ENCODE measurements around the gene CRTAC1.
A peak's percentile ranks its signal among the peaks of the same experiment; 100 is the strongest.

Gene CRTAC1, protein sequence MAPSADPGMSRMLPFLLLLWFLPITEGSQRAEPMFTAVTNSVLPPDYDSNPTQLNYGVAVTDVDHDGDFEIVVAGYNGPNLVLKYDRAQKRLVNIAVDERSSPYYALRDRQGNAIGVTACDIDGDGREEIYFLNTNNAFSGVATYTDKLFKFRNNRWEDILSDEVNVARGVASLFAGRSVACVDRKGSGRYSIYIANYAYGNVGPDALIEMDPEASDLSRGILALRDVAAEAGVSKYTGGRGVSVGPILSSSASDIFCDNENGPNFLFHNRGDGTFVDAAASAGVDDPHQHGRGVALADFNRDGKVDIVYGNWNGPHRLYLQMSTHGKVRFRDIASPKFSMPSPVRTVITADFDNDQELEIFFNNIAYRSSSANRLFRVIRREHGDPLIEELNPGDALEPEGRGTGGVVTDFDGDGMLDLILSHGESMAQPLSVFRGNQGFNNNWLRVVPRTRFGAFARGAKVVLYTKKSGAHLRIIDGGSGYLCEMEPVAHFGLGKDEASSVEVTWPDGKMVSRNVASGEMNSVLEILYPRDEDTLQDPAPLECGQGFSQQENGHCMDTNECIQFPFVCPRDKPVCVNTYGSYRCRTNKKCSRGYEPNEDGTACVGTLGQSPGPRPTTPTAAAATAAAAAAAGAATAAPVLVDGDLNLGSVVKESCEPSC

DNA sequence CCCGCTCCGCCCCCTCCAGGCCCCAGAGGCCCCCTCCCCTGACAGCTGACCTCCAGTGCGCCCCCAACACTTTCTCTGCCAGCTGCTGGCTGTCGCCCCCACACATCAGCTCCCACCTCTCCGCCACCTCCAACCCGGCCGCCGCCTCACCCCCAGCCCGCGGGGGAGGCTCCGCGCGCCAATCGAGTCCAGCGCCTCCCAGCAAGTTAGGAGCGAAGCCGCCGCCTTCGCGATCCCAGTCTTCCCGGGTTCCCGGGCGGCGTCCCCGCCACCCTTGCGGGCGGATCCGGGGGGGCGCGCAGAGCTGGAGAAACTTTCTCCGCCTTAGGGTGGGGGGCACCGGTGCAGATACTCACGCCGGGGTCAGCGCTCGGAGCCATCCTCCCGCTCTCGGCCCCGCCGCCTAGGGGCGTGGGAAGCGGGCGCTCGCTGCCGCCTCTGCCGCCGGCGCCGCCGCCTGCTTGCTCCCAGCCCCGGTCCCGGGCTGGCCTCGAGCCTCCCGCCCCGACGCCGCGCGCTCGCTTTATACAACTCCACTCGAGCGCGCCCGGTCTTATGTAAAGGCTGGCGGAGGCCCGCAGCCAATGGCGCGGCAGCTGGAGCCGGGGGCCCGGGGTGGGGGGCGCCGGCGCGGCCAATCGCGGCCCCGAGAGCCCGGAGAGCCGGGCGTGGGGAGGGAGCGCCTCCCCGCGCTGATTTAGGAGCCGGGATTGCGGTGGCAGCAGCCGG lies at the start of gene CRTAC1:
Gene CRTAC1 (minus strand): TSS at position 529 of the 729 bp plus-strand sequence. CDS start 149 bp downstream, at position 380.
- H3K27ac ChIP-seq, result peak within 1 kb of the TSS; percentile 22; the same call in 1 of the 2 replicates
- TF ChIP-seq, protein P1, sequence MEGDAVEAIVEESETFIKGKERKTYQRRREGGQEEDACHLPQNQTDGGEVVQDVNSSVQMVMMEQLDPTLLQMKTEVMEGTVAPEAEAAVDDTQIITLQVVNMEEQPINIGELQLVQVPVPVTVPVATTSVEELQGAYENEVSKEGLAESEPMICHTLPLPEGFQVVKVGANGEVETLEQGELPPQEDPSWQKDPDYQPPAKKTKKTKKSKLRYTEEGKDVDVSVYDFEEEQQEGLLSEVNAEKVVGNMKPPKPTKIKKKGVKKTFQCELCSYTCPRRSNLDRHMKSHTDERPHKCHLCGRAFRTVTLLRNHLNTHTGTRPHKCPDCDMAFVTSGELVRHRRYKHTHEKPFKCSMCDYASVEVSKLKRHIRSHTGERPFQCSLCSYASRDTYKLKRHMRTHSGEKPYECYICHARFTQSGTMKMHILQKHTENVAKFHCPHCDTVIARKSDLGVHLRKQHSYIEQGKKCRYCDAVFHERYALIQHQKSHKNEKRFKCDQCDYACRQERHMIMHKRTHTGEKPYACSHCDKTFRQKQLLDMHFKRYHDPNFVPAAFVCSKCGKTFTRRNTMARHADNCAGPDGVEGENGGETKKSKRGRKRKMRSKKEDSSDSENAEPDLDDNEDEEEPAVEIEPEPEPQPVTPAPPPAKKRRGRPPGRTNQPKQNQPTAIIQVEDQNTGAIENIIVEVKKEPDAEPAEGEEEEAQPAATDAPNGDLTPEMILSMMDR (conservative IDR thresholded peaks at IDR 0.05), result no peak; the same call in 1 of the 2 replicates

DNA sequence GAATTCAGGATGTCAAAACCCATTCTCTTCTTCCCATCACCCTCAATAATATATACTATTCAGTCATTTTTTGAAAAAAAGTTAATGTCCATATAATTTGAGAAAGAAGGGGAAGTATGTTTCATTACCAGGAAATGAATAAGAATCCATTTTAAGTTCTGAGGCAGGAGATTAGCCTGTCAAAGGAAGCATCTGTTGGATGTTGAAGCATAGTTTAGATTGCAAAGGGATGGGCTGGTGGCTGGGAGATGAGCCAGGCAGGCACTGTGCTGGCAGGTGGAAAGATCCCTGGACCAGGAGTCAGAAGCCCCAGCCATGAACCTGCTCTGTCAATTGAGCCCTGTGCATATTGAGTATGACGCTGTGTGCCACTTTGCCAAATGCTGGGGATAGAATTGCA lies 48.4 kb upstream of the CRTAC1 start:
- TF ChIP-seq, protein P1 (conservative IDR thresholded peaks at IDR 0.05), result no peak
- H3K27ac ChIP-seq, result no peak overlapping the region

DNA sequence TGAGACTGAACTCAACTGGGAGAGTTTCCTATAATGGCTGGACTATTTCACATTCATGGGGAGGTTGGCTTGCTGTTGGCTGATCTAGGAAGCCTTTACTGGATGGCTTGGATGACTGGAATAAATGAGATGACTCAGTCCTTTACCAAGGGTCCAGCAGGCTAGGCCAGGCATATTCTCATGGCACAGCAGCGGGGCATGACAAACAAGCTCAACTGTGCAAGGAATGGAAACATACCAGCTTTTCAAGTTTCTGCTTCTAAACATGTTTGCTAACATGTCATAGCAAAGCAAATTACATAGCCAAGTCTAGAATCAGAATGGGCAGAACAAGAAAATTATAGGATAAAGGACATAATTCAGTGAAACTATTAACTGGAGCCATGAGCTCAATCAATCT lies 46.8 kb upstream of the CRTAC1 start:
- TF ChIP-seq, protein P1 (conservative IDR thresholded peaks at IDR 0.05), result no peak
- no peak overlapping the region for H3K27ac ChIP-seq

DNA sequence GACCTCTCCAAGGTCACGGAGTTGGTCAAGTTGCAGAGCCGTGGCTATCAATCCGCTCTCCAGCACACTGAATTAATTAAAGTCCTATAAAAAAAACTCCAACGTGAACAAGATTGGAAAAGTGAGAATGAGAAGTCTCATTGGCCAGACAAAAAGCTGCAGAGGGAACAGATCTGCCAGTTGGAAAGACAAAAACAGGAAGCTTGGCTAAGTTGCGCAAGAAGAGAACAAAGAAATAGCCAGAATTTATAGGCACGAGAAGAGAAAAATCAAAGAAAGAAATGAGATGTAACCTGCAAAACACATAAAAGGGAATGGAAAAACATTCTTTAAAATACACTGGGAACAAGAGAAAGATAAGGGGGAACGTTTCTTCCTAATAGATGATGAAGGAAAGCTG lies 45.7 kb upstream of the CRTAC1 start:
- H3K27ac ChIP-seq, result no peak overlapping the region

DNA sequence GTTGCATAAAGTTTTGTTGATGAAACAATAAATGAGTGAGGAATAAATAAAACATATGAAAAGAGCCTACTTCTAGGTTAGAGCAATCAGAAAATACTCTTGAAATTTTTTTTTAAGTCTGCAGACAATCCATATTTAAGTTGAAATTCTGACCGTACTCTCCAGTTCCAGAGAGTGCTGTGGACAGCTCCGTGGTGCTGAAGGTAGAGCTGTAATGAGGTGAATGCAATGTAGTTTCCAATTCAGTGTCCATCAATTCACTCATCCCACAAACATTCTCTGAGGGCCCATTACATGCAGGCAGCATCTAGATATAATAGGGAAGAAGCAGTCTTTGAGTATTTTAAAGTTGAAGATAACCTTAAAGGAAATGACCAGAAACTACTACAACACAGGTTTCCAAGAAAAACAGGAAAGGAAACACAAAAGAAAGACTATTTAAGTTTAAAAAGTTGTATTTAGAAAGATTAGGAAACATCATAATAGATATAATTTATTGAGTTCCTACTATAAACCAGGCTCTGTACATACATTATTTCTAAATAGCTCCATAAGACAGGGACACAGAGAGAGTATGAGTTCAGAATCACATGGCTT lies 44.0 kb upstream of the CRTAC1 start:
- TF ChIP-seq, protein P1 (conservative IDR thresholded peaks at IDR 0.05), result no peak

More for the DNA sequence above, 45.7 kb upstream of the CRTAC1 start:
- TF ChIP-seq, protein P1 (conservative IDR thresholded peaks at IDR 0.05), result no peak

DNA sequence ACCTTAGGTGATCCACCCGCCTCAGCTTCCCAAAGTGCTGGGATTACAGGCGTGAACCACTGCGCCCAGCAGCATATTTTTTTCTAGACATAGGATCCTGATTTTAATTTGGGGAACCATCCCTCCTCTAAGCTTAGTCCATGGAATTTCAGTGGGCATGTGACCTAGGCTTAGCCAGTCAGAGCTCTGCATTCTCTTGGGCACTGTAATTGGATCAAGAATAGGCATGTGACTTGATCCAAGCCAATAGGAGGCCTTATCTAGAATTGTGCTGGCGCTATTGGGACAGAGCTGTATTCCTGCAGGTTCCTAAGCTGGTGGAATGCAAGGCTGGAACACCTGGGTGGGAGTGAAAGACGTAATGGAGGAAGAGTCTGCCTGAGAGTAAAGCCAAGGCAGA lies 36.7 kb upstream of the CRTAC1 start:
- TF ChIP-seq, protein P1 (conservative IDR thresholded peaks at IDR 0.05), result no peak
- H3K27ac ChIP-seq, result no peak overlapping the region

More for the DNA sequence above, 44.0 kb upstream of the CRTAC1 start:
- H3K27ac ChIP-seq, result no peak overlapping the region

DNA sequence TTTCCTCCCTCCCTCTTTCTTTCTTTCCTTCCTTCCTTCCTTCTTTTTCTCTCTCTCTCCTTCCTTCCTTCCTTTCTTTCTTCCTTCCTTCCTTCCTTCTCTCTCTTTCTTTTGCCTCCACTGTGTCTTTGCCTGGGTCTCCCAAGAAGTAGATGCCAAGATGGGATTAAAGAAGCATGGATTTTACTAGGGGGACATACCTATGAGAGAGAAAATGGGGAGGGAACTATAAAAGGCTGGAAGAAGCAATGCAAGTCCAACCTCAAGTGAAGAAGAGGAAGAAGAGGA lies 33.3 kb upstream of the CRTAC1 start:
- TF ChIP-seq, protein P1 (conservative IDR thresholded peaks at IDR 0.05), result no peak
- H3K27ac ChIP-seq, result no peak overlapping the region
